Measurements from ENCODE around the gene MERTK. TPM values are rescaled to one million over a fixed set of nuclear protein-coding genes. Genes with fewer than 3 reads are reported as not detected.
"Not testable (repeated sequence)": the region's sequence is repeated elsewhere in the genome, so short reads cannot be mapped to it uniquely, and the experiment has no call there.

The MERTK gene
- total RNA-seq, 1 donor from 2014 or later, result 5.1 TPM

DNA sequence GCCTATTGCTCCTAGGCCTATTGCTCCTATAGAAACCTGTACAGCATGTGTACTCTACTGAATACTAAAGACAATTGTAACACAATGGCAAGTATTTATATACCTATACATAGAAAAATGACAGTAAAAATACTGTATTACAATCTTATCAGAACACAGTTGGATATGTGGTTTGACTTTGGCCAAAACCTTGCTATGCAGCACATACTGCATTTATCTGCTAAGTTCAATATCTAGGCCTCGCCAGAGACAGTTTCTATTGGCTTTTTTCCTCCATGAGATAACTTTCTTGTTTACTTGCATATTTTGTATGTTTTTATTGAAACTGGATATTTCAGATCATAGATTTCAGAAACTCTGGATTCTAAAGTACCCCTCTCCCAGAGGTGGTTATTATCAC, 137.4 kb downstream of the MERTK start:
- TF ChIP-seq EZH2 (IDR thresholded peaks at IDR 0.05; ENCODE audit: insufficient read depth, low read length), result no peak
- TF ChIP-seq, protein P1, sequence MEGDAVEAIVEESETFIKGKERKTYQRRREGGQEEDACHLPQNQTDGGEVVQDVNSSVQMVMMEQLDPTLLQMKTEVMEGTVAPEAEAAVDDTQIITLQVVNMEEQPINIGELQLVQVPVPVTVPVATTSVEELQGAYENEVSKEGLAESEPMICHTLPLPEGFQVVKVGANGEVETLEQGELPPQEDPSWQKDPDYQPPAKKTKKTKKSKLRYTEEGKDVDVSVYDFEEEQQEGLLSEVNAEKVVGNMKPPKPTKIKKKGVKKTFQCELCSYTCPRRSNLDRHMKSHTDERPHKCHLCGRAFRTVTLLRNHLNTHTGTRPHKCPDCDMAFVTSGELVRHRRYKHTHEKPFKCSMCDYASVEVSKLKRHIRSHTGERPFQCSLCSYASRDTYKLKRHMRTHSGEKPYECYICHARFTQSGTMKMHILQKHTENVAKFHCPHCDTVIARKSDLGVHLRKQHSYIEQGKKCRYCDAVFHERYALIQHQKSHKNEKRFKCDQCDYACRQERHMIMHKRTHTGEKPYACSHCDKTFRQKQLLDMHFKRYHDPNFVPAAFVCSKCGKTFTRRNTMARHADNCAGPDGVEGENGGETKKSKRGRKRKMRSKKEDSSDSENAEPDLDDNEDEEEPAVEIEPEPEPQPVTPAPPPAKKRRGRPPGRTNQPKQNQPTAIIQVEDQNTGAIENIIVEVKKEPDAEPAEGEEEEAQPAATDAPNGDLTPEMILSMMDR (IDR thresholded peaks at IDR 0.05; ENCODE audit: insufficient read depth, low read depth, low read length), result no peak
- Histone ChIP-seq H3K36me3 (ENCODE audit: insufficient read depth, low read length) (no peaks in the 10 kb centered on the region), H3K27ac (ENCODE audit: low read depth, low read length) (no peak overlapping the region), H3K9ac (ENCODE audit: low read length) (no peak overlapping the region), H3K79me2 (ENCODE audit: insufficient read depth, low read length) (no peaks in the 10 kb centered on the region), H2AFZ (ENCODE audit: low read depth, low read length) (no peak overlapping the region), H3K27me3 (ENCODE audit: insufficient read depth, low read length) (no peaks in the 10 kb centered on the region), H3K4me1 (ENCODE audit: insufficient read depth, low read length) (no peaks in the 10 kb centered on the region), H3K9me3 (ENCODE audit: insufficient read depth, low read depth, low read length) (no peaks in the 10 kb centered on the region), H3K4me3 (ENCODE audit: insufficient read depth, low read depth, low read length) (no peak overlapping the region), H4K20me1 (ENCODE audit: insufficient read depth, low read length) (no peaks in the 10 kb centered on the region), H3K4me2 (ENCODE audit: low read length) (no peak overlapping the region)
- no peaks in the 10 kb centered on the region for H3K27me3 Mint-ChIP-seq (ENCODE audit: low read depth, unreplicated experiment)
- DNase-seq (ENCODE audit: low read depth), result no peak
- no peak for FAIRE-seq
- no peak overlapping the region for H3K4me3 Mint-ChIP-seq (ENCODE audit: unreplicated experiment)
- H3K27ac Mint-ChIP-seq (ENCODE audit: unreplicated experiment), result no peak overlapping the region
- H3K9me3 Mint-ChIP-seq (ENCODE audit: unreplicated experiment), result peaks cover 7% of the 10 kb centered on the region
- H3K36me3 Mint-ChIP-seq (ENCODE audit: low read depth, unreplicated experiment), result no peaks in the 10 kb centered on the region
- H3K4me1 Mint-ChIP-seq (ENCODE audit: low read depth, unreplicated experiment), result peaks cover 14% of the 10 kb centered on the region

DNA sequence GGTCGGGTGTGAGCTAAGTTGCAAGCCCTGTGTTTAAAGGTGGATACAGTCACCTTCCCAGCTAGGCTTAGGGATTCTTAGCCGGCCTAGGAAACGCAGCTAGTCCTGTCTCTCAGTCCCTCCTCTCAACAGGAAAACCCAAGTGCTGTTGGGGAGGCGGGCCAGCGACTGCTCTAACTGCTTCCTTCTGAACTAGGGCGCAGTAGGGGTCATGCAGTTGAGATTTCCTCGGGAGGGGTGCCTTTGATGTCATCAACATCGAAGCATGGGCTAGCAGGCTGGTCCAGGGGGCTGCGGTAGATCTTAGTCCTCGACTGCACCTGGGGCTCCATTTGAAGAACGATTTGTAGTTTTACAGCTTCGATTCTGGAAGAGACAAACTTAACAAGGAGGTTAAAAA, 141.1 kb downstream of the MERTK start:
- not testable (repeated sequence) for H3K27me3 Mint-ChIP-seq (ENCODE audit: low read depth, unreplicated experiment); H3K36me3 ChIP-seq (ENCODE audit: insufficient read depth, low read length); FAIRE-seq; H3K36me3 Mint-ChIP-seq (ENCODE audit: low read depth, unreplicated experiment); DNase-seq (ENCODE audit: low read depth); H3K4me3 Mint-ChIP-seq (ENCODE audit: unreplicated experiment); H3K27ac ChIP-seq (ENCODE audit: low read depth, low read length); H3K27ac Mint-ChIP-seq (ENCODE audit: unreplicated experiment); H3K4me3 ChIP-seq (ENCODE audit: insufficient read depth, low read depth, low read length); H3K27me3 ChIP-seq (ENCODE audit: insufficient read depth, low read length); H3K4me2 ChIP-seq (ENCODE audit: low read length); H3K79me2 ChIP-seq (ENCODE audit: insufficient read depth, low read length); H3K9me3 ChIP-seq (ENCODE audit: insufficient read depth, low read depth, low read length); H4K20me1 ChIP-seq (ENCODE audit: insufficient read depth, low read length); H2AFZ ChIP-seq (ENCODE audit: low read depth, low read length); H3K4me1 ChIP-seq (ENCODE audit: insufficient read depth, low read length); H3K9ac ChIP-seq (ENCODE audit: low read length); H3K4me1 Mint-ChIP-seq (ENCODE audit: low read depth, unreplicated experiment)
- H3K9me3 Mint-ChIP-seq (ENCODE audit: unreplicated experiment), result peaks cover 14% of the 10 kb centered on the region

DNA sequence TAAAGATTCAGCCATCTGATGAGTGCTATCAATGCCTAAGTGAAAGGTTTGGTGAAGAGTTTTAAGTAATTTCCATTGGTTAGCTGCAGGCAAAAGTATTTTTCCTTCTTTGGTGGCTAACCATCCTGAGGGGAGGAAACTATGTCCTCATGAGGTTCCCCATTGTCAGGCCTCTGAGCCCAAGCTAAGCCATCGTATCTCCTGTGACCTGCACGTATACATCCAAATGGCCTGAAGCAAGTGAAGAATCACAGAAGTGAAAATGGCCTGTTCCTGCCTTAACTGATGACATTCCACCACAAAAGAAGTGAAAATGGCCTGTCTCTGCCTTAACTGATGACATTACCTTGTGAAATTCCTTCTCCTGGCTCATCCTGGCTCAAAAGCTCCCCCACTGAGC, 141.7 kb downstream of the MERTK start:
- H2AFZ ChIP-seq (ENCODE audit: low read depth, low read length); H3K36me3 Mint-ChIP-seq (ENCODE audit: low read depth, unreplicated experiment); H3K27me3 Mint-ChIP-seq (ENCODE audit: low read depth, unreplicated experiment); H3K4me3 Mint-ChIP-seq (ENCODE audit: unreplicated experiment); FAIRE-seq; H3K4me1 ChIP-seq (ENCODE audit: insufficient read depth, low read length); H3K36me3 ChIP-seq (ENCODE audit: insufficient read depth, low read length); H3K27ac Mint-ChIP-seq (ENCODE audit: unreplicated experiment); H3K79me2 ChIP-seq (ENCODE audit: insufficient read depth, low read length); H3K9me3 ChIP-seq (ENCODE audit: insufficient read depth, low read depth, low read length); H3K27me3 ChIP-seq (ENCODE audit: insufficient read depth, low read length); DNase-seq (ENCODE audit: low read depth); H3K4me2 ChIP-seq (ENCODE audit: low read length); H3K4me3 ChIP-seq (ENCODE audit: insufficient read depth, low read depth, low read length); H3K4me1 Mint-ChIP-seq (ENCODE audit: low read depth, unreplicated experiment); H3K9ac ChIP-seq (ENCODE audit: low read length); H3K27ac ChIP-seq (ENCODE audit: low read depth, low read length); H4K20me1 ChIP-seq (ENCODE audit: insufficient read depth, low read length): not testable (repeated sequence)
- peaks cover 14% of the 10 kb centered on the region for H3K9me3 Mint-ChIP-seq (ENCODE audit: unreplicated experiment)

DNA sequence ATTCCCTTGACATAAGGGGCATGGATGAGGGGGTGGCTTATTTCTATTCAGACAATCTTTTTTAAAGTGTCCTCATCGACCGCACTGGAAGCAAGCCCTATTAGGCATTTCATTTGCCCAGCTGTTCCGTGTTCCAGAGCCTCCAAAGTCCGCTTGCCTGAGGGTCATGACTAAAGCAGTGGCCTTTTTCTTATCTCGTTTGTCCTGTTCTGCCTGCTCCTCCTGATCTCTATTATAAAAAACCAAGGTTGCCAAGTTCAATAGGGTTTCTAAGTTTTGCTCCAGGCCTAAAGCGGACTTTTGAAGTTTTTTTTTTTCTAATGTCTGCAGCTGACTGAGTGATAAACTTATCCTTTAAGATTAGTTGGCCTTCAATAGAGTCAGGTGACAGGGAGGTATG, 143.1 kb downstream of the MERTK start:
- not testable (repeated sequence) for FAIRE-seq; H3K4me1 Mint-ChIP-seq (ENCODE audit: low read depth, unreplicated experiment)

More for the DNA sequence above, 143.1 kb downstream of the MERTK start:
- H3K4me2 ChIP-seq (ENCODE audit: low read length); H3K27me3 Mint-ChIP-seq (ENCODE audit: low read depth, unreplicated experiment); H3K79me2 ChIP-seq (ENCODE audit: insufficient read depth, low read length); H3K4me3 ChIP-seq (ENCODE audit: insufficient read depth, low read depth, low read length); H3K36me3 Mint-ChIP-seq (ENCODE audit: low read depth, unreplicated experiment); H3K9me3 ChIP-seq (ENCODE audit: insufficient read depth, low read depth, low read length); DNase-seq (ENCODE audit: low read depth); H3K27ac Mint-ChIP-seq (ENCODE audit: unreplicated experiment); H3K27me3 ChIP-seq (ENCODE audit: insufficient read depth, low read length); H3K4me3 Mint-ChIP-seq (ENCODE audit: unreplicated experiment); H2AFZ ChIP-seq (ENCODE audit: low read depth, low read length); H4K20me1 ChIP-seq (ENCODE audit: insufficient read depth, low read length); H3K9ac ChIP-seq (ENCODE audit: low read length); H3K4me1 ChIP-seq (ENCODE audit: insufficient read depth, low read length); H3K27ac ChIP-seq (ENCODE audit: low read depth, low read length); H3K36me3 ChIP-seq (ENCODE audit: insufficient read depth, low read length): not testable (repeated sequence)
- peaks cover 17% of the 10 kb centered on the region for H3K9me3 Mint-ChIP-seq (ENCODE audit: unreplicated experiment)

All from astrocyte (in vitro differentiated cells and primary cell).